OCI-M1 (cell line): ENCODE results near the gene C16orf86.
A peak's percentile ranks its signal among the peaks of the same experiment; 100 is the strongest.
"Not testable (repeated sequence)": the region's sequence is repeated elsewhere in the genome, so short reads cannot be mapped to it uniquely, and the experiment has no call there.

Experiments
- DNase-seq: peaks from one replicate; lab custom pipeline; 2025; lab: John Stamatoyannopoulos, UW

Gene C16orf86

DNA sequence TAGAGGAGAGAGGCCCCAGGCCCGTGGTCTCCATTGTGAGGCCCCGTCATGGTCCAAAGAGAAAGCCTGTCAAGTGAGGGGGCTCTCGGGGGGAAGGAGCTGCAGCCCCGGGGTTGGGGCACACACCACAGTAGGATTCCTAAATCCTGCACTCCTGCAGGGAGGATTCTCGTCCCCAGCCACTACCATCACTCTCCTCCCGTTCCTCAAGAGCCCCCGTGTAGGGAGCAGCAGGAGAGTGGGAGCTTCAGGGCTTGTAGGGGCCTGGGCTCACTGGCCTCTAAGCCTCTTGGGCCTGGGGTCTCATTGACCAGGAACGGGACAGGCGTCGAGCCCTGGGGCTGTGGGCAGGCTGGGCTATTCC, 821 bp downstream of the C16orf86 start:
- no peak for DNase-seq

DNA sequence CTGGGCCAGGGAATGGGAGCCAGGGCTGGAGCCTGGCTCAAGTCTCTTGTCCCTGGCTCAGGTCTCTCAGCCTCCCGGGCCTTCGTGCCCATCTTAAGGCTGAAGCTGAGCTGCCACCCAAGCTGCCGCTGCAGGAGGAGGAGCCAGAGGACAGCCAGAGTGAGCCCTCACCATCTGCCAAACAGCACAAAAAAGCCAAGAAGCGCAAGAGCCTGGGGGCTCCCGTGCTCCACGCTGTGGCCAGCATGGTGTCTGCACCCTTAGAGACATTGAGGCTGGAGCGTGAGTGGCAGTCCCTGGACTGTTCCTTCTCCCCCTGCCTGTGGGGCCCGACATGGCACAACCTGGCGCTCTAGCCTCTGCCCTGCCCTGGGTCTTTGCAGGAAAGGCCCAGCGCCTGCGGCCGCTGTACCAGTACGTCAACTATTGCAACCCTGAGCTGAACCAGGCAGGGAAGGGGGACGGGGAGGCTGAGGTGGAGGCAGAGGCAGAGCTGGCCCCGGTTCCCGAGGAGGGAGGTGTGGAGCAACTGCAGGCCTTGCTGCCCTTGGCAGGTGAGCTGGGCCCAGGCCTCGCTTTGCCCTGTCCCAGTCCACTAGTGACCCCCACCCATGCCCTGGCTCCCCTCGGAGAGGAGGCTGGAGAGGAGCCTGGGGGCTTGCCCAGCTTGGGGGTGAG, 1.3 kb downstream of the C16orf86 start:
- peak; percentile 95 for DNase-seq

DNA sequence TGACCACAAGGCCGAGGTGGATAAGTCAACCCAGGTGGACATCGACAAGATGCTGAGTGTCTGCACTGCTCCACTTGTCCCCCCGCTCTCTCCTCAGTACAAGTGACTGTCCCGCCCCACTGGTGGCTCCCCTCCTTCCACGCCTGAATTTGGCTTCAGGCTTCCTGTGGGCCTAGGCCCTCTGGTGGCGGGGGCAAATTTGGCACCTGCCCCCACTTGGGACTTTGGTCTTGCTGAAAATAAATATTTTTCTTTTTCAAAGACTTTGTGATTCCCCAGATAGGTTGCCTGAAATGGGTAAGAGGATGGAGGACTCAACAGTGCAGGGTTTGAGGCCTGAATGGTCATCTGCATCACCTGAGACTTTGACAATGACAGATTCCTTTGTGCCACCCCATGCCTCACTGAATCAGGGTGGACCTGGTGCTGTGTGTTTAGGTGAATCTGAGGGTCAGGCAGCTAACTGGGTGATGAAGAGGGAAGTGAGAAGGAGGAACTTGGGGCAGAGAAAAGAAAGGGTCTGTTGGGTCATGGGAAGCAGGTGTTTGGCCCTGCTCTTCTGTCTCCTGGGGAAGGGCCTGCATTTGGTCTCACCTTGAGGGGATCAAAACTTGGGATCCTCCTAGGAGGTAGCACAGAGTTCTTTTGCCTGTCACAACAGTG, 2.0 kb downstream of the C16orf86 start:
- peak; percentile 21 for DNase-seq

DNA sequence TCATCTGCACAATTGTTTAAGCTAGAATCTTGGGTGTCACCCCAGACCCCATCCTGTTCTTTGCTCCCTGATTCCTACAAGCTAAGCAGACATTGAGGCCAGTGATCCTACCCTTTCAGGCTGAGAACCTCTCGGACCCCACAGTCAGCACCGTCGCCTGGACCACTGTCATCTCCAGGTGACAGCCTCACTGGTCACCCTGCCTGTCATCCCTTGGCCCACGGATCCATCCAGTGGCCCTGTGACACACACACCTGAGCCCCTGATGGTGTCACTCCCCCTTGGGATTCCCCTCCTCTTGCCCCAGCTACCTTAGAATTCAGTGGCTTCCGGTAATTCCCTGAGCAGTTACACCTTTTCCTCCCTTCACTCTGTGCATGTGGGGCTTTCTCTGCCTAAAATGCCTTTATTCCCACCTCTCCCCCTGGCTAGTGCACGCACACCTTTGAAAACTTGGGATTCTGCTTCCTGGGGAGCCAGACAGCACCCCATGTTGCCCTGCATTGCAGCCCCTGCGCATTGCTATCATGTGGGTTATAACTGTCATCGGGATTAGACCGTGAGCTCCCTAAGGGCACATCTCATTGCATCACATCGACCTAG, 3.0 kb downstream of the C16orf86 start:
- no peak for DNase-seq

DNA sequence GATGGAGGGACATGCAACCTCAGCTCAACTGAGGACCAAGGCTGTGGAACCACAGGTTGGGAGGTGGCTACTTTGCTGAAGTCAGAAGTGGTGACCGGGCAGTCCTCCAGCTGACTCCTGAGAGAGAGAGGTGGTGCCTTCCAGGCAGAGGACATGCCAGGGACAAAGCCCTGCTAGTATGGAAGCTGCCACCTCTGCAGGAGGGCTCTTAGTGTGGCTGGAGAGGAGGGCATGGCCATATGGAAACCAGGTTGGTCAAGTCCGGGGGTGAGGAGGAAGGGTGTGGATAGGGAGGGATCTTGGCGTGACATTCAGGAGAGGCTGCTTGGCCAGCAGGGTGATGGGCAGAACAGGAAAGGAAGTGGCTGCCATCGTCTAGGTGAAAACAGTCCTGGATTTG, 5.7 kb downstream of the C16orf86 start:
- no peak for DNase-seq

DNA sequence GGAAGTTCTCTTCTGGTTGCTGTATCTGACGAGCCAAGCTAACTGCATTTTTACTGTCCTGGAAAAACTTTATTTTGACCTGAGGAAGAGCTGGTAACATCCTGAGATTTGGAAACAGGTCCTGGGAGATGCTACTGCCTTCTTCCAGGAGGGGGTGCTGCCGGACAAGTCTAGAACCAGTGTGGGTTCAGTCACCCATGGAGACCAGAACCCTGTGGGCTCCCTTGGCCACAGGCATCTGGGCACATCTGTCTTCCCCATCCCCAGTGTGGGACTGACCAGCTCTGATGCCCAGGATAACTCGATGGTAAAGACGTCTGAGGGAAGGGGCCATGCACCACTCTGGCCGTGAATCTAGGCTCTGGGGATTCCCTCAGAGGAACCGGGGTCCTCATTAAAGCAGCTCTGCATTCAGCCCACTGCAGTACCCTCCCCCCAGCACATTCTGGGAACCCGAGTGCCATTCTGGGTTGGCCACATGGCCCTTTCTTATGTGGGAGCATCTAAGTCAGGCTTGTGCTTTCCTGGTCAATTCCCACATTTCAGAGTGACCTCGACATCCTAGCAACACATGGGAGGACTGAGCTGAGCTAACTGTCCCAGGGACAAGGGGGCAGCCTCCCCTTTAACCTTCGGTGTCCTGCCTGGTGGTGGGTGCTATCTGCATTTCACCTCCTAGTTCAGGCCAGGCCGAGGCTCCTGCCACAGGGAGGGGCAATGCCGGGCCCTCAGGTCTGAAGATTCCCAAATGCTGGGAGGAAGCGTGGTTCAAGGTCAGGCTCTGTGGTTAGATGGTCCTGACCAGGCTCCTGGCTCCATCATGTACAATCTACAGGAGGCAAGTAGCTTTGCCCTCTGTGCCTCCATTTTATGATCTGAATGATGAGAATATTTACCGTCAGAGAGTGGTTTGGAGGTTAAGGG, 6.4 kb downstream of the C16orf86 start:
- peak; percentile 79 for DNase-seq

DNA sequence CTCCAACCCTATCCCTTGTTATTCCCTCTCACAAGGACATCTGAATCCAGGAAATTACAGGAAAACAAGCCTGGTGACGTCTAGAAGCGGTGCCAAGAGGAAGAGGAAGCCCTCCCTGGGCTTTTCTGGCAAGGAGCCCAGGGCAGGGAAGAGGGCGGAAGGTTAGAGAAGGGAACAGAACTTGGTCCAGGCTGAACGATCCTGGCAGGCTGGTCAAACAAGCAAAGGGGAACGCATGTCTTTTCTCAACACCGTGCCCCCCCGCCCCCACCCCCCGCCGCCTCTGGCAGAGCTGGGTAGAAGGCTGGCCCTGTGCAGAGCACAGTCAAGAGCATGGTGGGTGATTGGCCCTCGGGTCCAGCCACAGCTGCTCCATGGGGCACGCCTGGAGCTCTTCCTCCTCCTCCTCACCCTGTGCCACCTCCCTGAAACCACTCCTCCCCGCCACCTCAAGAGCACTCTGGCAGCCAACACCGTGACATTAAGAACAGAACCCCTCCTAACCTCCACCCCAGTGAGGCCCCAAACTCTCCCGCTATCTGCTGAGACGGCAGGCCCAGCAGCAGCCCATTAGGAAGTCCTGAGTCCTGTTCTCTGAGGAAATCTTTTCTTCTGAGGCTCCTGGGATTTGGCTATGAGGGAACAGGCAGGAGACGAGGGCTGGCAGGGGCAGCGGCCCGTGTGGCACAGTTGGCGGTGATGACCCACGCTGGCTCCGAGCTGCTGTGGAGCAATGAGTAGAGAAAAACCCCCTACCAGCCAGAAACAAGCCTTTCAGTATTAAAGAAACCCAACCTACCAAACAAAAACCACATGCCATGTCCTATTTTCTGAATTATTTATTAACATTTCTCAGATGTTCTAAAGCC, 7.3 kb downstream of the C16orf86 start:
- peak; percentile 36 for DNase-seq

DNA sequence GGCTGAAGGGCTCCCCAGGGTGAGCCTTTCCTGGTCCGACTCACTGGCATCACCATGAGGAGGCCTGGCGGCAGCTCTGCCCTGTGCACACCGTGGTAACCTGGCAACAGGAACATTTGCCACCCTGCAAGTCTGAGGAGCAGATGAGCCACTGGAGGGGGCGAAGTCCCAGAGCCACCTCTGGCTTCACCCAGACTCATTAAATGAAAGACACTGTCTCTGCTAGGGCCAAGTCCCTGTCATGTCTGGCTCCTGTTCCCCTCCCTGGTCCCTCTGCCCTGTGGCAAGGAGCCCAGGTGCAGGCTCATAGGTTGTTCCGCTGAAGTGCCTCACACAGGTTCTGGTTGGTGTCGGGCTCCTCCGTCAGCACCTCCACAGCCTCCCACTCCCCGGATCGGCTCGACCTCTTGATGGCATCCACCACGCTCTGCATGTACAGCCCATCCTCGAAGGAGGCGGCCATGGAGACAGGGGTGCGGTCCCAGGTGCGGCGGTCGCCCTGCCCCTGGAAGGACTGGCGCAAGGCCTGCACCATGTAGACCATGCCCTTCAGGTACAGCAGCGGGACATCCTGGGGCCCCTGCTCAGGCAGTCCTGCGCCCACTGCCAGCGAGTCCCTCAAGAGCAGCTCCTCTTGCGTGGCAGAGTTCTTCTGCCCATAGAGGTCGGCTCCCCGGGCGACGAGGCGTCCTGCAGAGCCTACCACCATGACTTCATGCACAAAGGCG, 8.4 kb downstream of the C16orf86 start:
- no peak for DNase-seq

DNA sequence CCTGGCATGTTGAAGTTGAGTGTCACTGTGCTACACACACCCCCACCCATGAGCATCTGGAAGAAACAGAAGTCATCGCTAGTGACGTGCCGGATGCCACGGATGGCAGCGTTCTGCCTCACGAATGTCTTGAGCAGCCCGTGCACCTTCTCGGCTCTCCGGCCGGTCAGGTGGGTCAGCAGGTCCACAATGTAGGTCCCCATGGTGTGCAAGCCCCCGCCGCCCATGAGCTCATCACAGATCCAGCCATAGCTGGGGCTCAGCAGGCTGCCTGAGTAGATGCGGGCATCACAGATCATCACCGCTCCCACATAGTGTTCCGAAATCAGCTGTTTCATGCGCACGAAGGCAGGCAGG, 8.9 kb downstream of the C16orf86 start:
- no peak for DNase-seq

DNA sequence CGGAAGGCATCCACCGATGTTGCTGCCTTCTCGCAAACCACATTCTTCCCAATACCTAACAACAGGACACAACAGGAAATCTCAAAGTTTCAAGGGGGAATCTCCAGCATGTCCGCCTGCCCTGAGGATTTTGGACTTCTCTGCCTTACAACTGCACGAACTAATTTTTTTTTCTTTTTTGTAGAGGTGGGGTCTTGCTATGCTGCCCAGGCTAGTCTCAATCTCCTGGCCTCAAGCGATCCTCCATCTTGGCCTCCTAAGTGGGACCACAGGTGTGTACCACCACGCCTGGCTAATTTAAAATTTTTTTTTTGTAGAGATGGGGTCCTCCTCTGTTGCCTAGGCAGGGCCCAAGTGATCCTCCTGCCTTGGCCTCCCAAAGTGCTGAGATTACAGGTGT, 9.4 kb downstream of the C16orf86 start:
- DNase-seq: no peak

DNA sequence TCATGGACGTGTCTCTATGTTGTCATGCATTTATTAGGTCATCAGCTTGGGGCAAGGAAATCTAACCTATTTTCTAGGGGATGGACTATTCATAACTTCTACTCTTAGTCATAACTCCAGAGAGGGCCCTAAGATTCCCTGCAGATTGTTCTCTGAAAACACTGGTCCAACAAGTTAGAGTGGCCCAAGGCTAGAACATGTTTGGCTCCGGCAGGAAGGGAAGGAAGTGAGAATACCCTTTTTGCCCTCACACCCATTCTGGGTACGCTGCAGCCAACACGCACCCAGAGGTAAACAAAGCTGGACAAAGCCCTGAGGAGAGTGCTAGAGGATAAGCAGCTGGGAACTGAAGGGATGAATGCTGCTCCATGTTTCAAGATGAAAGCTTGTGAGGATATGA, 9.9 kb downstream of the C16orf86 start:
- DNase-seq: no peak

DNA sequence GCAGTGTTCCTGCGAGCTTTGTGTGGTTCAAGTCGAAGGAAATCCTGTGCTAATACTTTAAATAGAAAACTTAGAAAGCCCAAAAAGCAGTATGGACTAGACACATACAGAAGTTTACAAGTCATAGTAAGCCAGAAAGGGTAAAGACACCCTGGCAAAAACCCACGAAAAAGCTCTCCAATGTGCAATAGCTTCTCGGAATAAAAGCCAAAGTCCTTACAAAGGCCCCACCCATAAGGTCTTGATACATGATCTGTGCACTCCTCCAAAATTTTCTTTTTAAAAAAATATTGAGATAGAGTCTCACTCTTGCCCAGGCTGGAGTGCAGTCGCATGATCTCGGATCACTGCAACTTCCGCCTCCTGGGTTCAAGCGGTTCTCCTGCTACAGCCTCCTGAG, 10.3 kb downstream of the C16orf86 start:
- DNase-seq: no peak

DNA sequence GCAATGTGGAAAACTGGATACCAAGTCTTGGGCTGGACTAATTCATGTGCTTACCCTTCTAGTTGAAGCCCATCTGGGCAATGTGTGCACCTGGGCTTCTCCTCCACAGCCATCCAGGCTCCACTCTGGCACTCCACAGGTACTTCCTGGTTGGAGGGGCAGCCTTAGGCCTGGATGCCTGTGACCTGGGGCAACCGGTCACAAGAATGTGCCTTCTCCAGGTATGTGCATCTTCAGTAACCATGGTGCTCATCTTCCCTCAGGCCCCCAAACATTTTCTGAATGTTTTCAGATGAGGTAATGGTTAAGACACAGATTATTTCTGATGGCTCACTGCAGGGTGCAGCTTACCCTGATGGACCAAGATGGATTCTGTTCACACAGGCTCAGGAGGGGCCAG, 11.1 kb downstream of the C16orf86 start:
- no peak for DNase-seq

DNA sequence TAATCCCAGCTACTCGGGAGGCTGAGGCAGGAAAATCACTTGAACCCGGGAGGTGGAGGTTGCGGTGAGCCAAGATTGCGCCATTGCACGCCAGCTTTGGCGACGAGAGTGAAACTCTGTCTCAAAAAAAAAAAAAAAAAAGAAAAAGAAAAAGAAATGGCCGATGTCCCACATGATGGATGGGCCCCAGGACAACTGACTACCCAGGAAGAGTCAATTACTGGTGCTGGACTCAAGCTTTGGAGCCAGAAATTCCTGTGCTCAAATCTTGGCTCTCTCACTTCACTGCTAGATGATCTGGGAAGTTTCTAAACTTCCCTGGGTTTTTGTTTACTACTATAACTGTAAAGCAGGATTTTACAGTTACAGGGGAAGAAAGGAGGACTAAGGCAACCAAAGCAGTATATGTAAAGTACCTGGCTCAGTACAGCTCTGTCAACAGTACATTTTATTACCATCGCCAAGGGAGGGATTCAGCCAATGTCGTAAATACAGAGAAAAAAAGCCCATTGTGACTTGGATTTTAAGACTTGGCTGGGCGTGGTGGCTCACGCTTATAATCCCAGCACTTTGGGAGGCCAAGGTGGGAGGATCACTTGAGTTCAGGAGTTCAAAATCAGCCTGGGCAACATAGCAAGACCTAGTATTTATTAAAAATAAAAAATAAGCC, 11.9 kb downstream of the C16orf86 start:
- DNase-seq: no peak

DNA sequence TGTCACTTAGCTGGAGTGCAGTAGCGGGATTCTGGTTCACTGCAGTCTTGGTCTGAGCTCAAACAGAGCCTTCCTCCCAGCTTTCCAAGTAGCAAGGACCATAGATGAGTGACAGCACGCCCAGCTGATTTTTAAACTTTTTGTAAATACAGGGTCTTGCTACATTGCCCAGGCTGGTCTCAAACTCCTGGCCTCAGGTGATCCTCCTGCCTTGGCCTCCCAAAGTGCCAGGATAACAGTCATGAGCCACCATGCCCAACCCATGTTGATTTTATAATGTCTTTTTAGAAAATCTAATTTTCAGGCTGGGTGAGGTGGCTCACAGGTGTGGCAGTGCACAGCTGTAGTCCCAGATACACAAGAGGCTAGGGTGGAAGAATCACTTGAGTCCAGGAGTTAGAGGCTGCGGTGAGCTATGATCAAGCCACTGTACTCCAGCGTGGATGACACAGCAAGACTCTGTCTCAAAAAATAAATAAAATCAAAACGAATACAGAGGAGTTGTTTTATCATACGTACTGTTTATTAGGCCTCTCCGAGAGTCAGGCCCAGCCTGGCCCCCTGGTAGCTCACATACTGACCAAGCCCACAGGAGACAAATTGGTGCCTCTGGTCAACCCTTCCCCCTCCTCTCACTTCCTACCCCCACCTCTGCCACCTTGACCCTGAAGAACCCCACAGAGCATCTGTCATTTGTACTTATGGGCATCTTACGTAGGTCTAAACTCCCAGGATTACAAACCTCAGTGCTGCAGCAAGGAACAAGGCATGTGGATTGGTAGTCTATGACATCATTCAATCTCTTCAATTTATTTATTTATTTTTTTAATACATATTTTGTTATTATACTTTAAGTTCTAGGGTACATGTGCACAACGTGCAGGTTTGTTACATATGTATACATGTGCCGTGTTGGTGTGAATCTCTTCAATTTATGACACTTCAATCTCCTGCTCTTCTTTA, 13.6 kb downstream of the C16orf86 start:
- no peak for DNase-seq

DNA sequence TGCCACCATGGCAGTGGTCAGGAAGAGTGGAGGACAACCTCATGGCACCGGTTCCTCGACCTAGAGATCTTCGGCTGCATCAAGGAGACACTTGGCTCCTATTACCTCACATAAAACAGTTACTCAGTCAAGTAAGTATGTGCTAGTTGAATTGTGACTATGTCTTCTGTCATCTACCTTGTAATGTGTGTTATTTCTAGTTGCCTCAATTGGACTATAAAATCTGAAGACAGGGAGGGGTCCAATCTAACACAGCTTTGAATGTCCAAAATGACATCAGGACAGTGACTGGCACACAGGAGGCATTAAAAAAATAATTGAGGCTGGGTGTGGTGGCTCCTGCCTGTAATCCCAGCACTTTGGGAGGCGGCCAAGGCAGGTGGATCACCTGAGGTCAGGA, 17.2 kb downstream of the C16orf86 start:
- DNase-seq: no peak

DNA sequence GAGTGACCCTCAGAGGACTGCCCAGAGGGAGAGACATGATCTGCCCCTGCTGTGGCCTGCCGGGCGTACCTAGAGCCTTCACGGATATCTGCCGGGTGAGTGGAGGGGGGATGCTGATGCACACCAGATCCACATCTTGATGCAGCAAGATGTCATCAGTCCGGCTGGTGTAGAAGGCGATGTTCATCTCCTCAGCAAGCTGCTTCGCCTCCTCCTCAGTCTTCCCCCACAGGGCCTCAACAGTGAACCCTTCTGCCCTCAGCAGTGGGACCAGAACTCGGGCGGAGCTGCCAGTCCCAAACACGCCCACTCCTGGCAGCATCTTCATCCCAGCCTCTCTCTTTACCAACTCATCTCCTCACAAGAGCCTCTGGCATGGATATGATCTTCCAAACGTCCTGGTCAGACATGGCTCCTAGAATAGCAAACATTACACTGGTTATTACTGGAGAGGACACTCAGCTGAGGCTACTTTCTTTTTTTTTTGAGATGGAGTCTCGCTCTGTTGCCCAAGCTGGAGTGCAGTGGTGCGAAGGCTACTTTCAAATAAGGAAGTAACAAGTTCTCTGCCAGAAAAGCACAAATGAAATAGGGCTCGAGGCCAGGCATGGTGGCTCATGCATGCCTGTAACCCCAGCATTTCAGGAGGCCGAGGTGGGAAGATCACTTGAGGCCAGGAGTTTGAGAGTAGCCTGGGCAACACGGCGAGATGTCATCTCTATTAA, 18.9 kb downstream of the C16orf86 start:
- DNase-seq: no peak

DNA sequence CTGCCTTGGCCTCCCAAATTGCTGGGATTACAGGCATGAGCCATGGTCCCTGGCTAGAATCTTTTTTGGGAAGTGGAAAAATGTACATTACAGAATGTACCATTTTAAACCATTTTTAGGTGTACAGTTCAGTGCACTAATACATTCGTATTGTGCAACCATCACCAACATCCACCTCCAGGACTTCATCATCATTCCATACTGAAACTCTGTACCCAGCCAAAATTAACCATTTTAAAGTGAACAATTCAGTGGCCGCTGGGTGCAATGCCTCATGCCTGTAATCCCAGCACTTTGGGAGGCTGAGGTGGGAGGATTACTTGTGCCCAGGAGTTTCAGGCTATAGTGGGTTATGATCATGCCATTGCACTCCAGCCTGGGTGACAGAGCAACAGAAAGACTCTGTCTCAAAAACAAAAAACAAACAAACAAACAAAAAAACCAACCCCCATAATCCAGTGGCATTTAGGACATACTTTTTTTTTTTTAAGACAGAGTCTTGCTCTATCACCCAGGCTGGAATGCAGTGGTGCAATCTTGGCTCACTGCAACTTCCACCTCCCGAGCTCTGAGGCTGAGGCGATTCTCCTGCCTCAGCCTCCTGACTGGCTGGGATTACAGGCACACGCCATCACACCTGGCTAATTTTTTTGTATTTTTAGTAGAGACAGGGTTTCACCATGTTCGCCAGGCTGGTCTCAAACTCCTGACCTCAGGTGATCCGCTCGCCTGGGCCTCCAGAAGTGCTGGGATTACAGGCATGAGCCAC, 27.1 kb downstream of the C16orf86 start:
- not testable (repeated sequence) for DNase-seq
